Lung (tissue), 12 donors: ENCODE measurements around the gene PRSS1. TPM values are rescaled to one million over a fixed set of nuclear protein-coding genes. Genes with fewer than 3 reads are reported as not detected.

ENCODE experiments used
- ATAC-seq: fragments of 200-7000 bp; cut with Tn5 transposase; one replicate; pipeline ENCODE4 v1.9.1; 2020; ENCODE audit warnings: moderate number of reproducible peaks; ENCODE audit not compliant: insufficient read depth, low FRiP score
- DNase-seq, 3 donors: peaks; one replicate each; pipeline ENCODE4 v3.0.0-alpha.2; 2013 to 2017
- H3K27ac ChIP-seq, 2 donors: one replicate each; pipeline ENCODE4 v1.5.1; 2013; ENCODE audit warnings: mild to moderate bottlenecking in 2 of 2, moderate library complexity in 2 of 2, control low read depth in 1 of 2, inconsistent platforms in 1 of 2, low read depth in 1 of 2, low read length in 1 of 2
- H3K27me3 ChIP-seq, 3 donors: one replicate each; pipeline ENCODE4 v1.5.1; 2013; ENCODE audit warnings: low read length in 2 of 3; ENCODE audit not compliant: control insufficient read depth in 3 of 3, insufficient read depth in 3 of 3
- H3K36me3 ChIP-seq, 4 donors: one replicate each; pipeline ENCODE4 v1.5.1; 2013; ENCODE audit warnings: low read length in 4 of 4, mild to moderate bottlenecking in 1 of 4, moderate library complexity in 1 of 4; ENCODE audit not compliant: control insufficient read depth in 4 of 4, insufficient read depth in 4 of 4
- H3K4me1 ChIP-seq, 5 donors: one replicate each; pipeline ENCODE4 v1.5.1; 2013; ENCODE audit warnings: low read length in 5 of 5, mild to moderate bottlenecking in 2 of 5, moderate library complexity in 1 of 5; ENCODE audit not compliant: control insufficient read depth in 5 of 5, insufficient read depth in 5 of 5
- H3K4me3 ChIP-seq: one replicate; pipeline ENCODE4 v1.5.1; 2013; ENCODE audit warnings: mild to moderate bottlenecking, control low read depth, moderate library complexity
- H3K9ac ChIP-seq, 2 donors: one replicate each; pipeline ENCODE4 v1.5.1; 2013; ENCODE audit warnings: low read length in 2 of 2, control low read depth in 1 of 2; ENCODE audit not compliant: insufficient read depth in 1 of 2
- H3K9me3 ChIP-seq, 4 donors: one replicate each; pipeline ENCODE4 v1.5.1; 2013; ENCODE audit warnings: low read length in 3 of 4, mild to moderate bottlenecking in 1 of 4, moderate library complexity in 1 of 4; ENCODE audit not compliant: control insufficient read depth in 4 of 4, insufficient read depth in 3 of 4
- WGBS, 2 donors: extraction: QIAGEN DNeasy Blood & Tissue Kit; methylation state at CpG; one replicate each; pipeline ENCODE4 v1.1.7; 2013; 5-methylcytosine and 5-hydroxymethylcytosine counted together
- polyA plus RNA-seq, 2 donors: library from polyadenylated mRNA; stranded (reverse); fragments of 200-250 nt; gene quantifications; one replicate each; pipeline ENCODE4 v1.2.1, GENCODE V29; 2013
- total RNA-seq, 2 donors: library from RNA; depleted of rRNA in 1 of 2; stranded (reverse); fragments of >200 nt in 1 of 2; gene quantifications; one replicate each; pipeline ENCODE4 v1.2.1, GENCODE V29; 2014 to 2021
- TF ChIP-seq, protein P1 (sequence below): IDR thresholded peaks from 2 replicates; pipeline ENCODE4 v1.5.1; 2012; ENCODE audit warnings: mild to moderate bottlenecking; ENCODE audit errors: control extremely low read depth, extremely low read depth
- donor health status: control.
- donor health status: control.
- donor health status: Bipolar disorder and iron deficiency.
- donor health status: healthy.
- donor health status: DM: yes; HTN: yes; CAD: no.

Gene PRSS1
- total and polyA plus RNA-seq, 4 donors: 0.41 to 16.8 (median 1.1) TPM; not detected in 1

GRCh38 chr7:142792593-142792992 lies 43.3 kb downstream of the PRSS1 start:
- no peak overlapping the region for H3K9ac ChIP-seq
- DNase-seq (no peak), ATAC-seq (no peak)
- peaks cover 0 to 12% (median 4%) of the 10 kb centered on the region in 5 donors for H3K4me1 ChIP-seq
- H3K27me3 ChIP-seq: peaks cover 0 to 54% (median 37%) of the 10 kb centered on the region in 3 donors
- 87 to 94% methylated on average over 2 of the region's 2 CpGs for WGBS, 2 donors
- H3K36me3 ChIP-seq: no peaks in the 10 kb centered on the region
- TF ChIP-seq, protein P1, sequence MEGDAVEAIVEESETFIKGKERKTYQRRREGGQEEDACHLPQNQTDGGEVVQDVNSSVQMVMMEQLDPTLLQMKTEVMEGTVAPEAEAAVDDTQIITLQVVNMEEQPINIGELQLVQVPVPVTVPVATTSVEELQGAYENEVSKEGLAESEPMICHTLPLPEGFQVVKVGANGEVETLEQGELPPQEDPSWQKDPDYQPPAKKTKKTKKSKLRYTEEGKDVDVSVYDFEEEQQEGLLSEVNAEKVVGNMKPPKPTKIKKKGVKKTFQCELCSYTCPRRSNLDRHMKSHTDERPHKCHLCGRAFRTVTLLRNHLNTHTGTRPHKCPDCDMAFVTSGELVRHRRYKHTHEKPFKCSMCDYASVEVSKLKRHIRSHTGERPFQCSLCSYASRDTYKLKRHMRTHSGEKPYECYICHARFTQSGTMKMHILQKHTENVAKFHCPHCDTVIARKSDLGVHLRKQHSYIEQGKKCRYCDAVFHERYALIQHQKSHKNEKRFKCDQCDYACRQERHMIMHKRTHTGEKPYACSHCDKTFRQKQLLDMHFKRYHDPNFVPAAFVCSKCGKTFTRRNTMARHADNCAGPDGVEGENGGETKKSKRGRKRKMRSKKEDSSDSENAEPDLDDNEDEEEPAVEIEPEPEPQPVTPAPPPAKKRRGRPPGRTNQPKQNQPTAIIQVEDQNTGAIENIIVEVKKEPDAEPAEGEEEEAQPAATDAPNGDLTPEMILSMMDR: no peak
- no peak overlapping the region for H3K4me3 ChIP-seq
- peaks cover 0 to 2% (median 0%) of the 10 kb centered on the region in 4 donors for H3K9me3 ChIP-seq
- no peak overlapping the region for H3K27ac ChIP-seq

DNA sequence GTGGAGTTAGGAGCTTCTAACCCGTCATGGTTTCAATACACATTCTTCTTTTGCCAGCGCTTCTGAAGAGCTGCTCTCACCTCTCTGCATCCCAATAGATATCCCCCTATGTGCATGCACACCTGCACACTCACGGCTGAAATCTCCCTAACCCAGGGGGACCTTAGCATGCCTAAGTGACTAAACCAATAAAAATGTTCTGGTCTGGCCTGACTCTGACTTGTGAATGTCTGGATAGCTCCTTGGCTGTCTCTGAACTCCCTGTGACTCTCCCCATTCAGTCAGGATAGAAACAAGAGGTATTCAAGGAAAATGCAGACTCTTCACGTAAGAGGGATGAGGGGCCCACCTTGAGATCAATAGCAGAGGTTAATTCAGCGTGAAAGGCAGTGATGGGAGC lies 43.9 kb downstream of the PRSS1 start:
- Histone ChIP-seq H3K9me3 (peaks cover 0 to 2% (median 0%) of the 10 kb centered on the region in 4 donors), H3K4me1 (peaks cover 0 to 14% (median 7%) of the 10 kb centered on the region in 5 donors), H3K27ac (no peak overlapping the region), H3K27me3 (peaks cover 0 to 59% (median 43%) of the 10 kb centered on the region in 3 donors), H3K36me3 (no peaks in the 10 kb centered on the region), H3K9ac (no peak overlapping the region), H3K4me3 (no peak overlapping the region)
- WGBS, 2 donors: 76 to 86% methylated on average over 5 of the region's 5 CpGs
- DNase-seq (no peak), ATAC-seq (no peak)
- TF ChIP-seq, protein P1: no peak

DNA sequence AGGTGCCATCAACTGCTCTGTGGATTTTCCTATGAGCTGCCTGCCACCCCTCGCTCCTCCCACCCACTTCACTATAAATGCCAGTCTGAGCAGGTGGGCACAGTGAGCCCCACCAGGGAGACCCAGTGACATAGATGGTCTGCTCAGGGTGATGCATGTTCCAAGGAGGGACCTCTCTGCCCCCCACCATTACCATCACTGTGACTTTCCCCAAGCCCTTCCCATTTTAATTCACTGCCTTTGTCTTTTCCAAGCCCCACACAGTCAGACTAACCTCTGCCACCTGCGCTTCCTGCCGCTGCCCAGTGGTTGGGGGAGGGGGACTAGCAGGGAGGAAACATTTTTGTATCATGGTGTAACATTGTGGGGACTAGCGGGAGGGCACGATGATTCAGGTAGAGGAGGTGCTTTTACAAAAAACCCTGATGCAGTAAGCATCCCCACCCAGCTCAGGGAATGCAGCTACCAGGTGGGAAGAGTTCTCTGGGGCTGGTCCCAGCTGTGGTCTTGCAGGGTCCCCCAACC lies 46.1 kb downstream of the PRSS1 start:
- peaks cover 0 to 16% (median 7%) of the 10 kb centered on the region in 5 donors for H3K4me1 ChIP-seq
- DNase-seq: no peak
- ATAC-seq: no peak
- H3K27ac ChIP-seq: no peak overlapping the region
- no peaks in the 10 kb centered on the region for H3K36me3 ChIP-seq
- H3K9ac ChIP-seq: no peak overlapping the region
- 35 to 37% methylated on average over 5 of the region's 5 CpGs for WGBS, 2 donors
- TF ChIP-seq, protein P1: no peak
- H3K27me3 ChIP-seq: peaks cover 0 to 82% (median 64%) of the 10 kb centered on the region in 3 donors
- H3K4me3 ChIP-seq: no peak overlapping the region
- peaks cover 0 to 2% (median under 1%) of the 10 kb centered on the region in 4 donors for H3K9me3 ChIP-seq
